Right lobe of liver (tissue), 6 donors: ENCODE measurements around the gene FADS6. TPM values are rescaled to one million over a fixed set of nuclear protein-coding genes. Genes with fewer than 3 reads are reported as not detected.

Source experiments
- ATAC-seq, 4 donors: fragments of 200-7000 bp; cut with Tn5 transposase; one replicate each; pipeline ENCODE4 v1.9.1; 2020; ENCODE audit warnings: mild to moderate bottlenecking in 4 of 4, moderate library complexity in 4 of 4
- DNase-seq, 3 donors: peaks; one replicate each; pipeline ENCODE4 v3.0.0-alpha.2; 2020
- H3K27ac ChIP-seq, 3 donors: fragments of 200-600 bp; one replicate each; pipeline ENCODE4 v1.8.0; 2022
- H3K27me3 ChIP-seq, 2 donors: fragments of 200-600 bp; one replicate each; pipeline ENCODE4 v1.8.0; 2022
- H3K36me3 ChIP-seq, 4 donors: fragments of 200-600 bp; sonication (generic) in 1 of 4; one replicate each; pipeline versions ENCODE4 v1.5.1 to v1.8.0; 2017 to 2022; ENCODE audit warnings: control low read depth in 1 of 4
- H3K4me1 ChIP-seq, 4 donors: fragments of 200-600 bp; sonication (generic) in 1 of 4; one replicate each; pipeline versions ENCODE4 v1.5.1 to v1.8.0; 2017 to 2022; ENCODE audit warnings: control low read depth in 1 of 4
- H3K4me3 ChIP-seq, 3 donors: fragments of 200-600 bp; one replicate each; pipeline ENCODE4 v1.8.0; 2022
- H3K9me3 ChIP-seq, 4 donors: fragments of 200-600 bp; sonication (generic) in 1 of 4; one replicate each; pipeline versions ENCODE4 v1.5.1 to v1.8.0; 2017 to 2022; ENCODE audit warnings: control low read depth in 1 of 4
- POLR2A ChIP-seq: fragments of 450-650 bp; IDR thresholded peaks from one replicate; pipeline ENCODE4 v1.6.1; 2017; ENCODE audit warnings: antibody characterized with exemption, mild to moderate bottlenecking
- WGBS: methylation state at CpG from one replicate; pipeline ENCODE4 v1.1.6; 2018; ENCODE audit warnings: low coverage, low lambda C conversion rate; ENCODE audit not compliant: insufficient coverage; ENCODE audit errors: missing lambda C conversion rate; 5-methylcytosine and 5-hydroxymethylcytosine counted together
- intact Hi-C, 2 donors: fragments of 100-400 bp; cut with DNase I; formaldehyde crosslinking; loops; one replicate each; pipeline versions ENCODE4 v1.11.2 to v1.14.1; 2022
- total RNA-seq, 6 experiments: library from RNA; depleted of rRNA in 2 of 6; stranded (reverse); fragments of >200 nt in 2 of 6; fragmentation: NEBNext Ultra II Directional in 3 of 6; extraction: Animal tissue kit (Norgen Biotek cat#: 25700) in 3 of 6; gene quantifications; one replicate each; pipeline versions ENCODE4 v1.1.0 to v1.2.4, GENCODE V29; 2016 to 2023
- TF ChIP-seq, protein P1 (sequence below), 4 donors: fragments of 200-600 bp in 3 of 4; fragments of 450-650 bp in 1 of 4; IDR thresholded peaks; one replicate each; pipeline versions ENCODE4 v1.5.1 to v1.8.0; 2016 to 2022; ENCODE audit warnings: antibody characterized with exemption in 4 of 4, mild to moderate bottlenecking in 2 of 4
- donor health status: DM: no; HTN: yes; CAD: no.
- donor health status: DM: no; HTN: no; CAD: no.
- donor health status: DM: no; HTN: no; CAD: no.
- donor health status: DM: no; HTN: yes; CAD: no.
- donor health status: DM: no; HTN: yes; CAD: no.

The FADS6 gene
- total RNA-seq, 6 experiments from 2014 or later: 2.1 to 6.1 (median 3.7) TPM

DNA sequence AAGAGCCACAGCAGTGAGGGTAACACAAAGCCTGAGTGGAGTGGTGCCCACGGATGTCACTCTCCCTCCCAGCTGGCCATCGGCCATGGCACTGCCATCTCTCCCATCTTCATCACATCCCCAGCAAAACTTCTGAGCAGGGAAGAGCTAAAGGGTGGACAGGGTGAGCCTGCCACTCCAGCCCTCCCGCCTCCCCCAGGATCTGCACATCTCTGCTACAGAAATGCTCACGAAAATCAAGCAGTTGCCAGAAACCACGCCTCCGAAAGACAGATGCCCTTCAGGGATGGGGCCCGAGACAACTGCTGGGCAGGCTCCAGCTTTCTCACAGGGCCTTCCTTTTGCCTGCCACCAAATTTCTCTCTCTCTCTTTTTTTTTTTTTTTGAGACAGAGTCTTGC is 37.3 kb downstream of the FADS6 start:
- H3K27me3 ChIP-seq: peaks cover 11 to 12% of the 10 kb centered on the region in 2 donors
- 68% methylated on average over 5 of the region's 7 CpGs for WGBS
- no peak for DNase-seq

GRCh38 chr17:74855323-74855722 is 38.1 kb downstream of the FADS6 start:
- DNase-seq: no peak
- H3K27me3 ChIP-seq: peaks cover 4 to 10% of the 10 kb centered on the region in 2 donors
- no peaks in the 10 kb centered on the region for H3K4me1 ChIP-seq
- intact Hi-C loops: no loop called here
- no peaks in the 10 kb centered on the region for H3K9me3 ChIP-seq
- H3K4me3 ChIP-seq: no peak overlapping the region
- TF ChIP-seq, protein P1, sequence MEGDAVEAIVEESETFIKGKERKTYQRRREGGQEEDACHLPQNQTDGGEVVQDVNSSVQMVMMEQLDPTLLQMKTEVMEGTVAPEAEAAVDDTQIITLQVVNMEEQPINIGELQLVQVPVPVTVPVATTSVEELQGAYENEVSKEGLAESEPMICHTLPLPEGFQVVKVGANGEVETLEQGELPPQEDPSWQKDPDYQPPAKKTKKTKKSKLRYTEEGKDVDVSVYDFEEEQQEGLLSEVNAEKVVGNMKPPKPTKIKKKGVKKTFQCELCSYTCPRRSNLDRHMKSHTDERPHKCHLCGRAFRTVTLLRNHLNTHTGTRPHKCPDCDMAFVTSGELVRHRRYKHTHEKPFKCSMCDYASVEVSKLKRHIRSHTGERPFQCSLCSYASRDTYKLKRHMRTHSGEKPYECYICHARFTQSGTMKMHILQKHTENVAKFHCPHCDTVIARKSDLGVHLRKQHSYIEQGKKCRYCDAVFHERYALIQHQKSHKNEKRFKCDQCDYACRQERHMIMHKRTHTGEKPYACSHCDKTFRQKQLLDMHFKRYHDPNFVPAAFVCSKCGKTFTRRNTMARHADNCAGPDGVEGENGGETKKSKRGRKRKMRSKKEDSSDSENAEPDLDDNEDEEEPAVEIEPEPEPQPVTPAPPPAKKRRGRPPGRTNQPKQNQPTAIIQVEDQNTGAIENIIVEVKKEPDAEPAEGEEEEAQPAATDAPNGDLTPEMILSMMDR (IDR thresholded peaks at IDR 0.05): no peak
- no peak for TF ChIP-seq POLR2A
- no peaks in the 10 kb centered on the region for H3K36me3 ChIP-seq
- H3K27ac ChIP-seq: no peak overlapping the region
- WGBS: 86% methylated on average over 1 of the region's 4 CpGs
- ATAC-seq: no peak

More for the DNA sequence above, 37.3 kb downstream of the FADS6 start:
- H3K36me3 ChIP-seq: no peaks in the 10 kb centered on the region
- intact Hi-C loops: no loop called here
- no peak for ATAC-seq
- H3K27ac ChIP-seq: no peak overlapping the region
- no peak overlapping the region for H3K4me3 ChIP-seq
- H3K4me1 ChIP-seq: peaks cover 0 to 5% (median 1%) of the 10 kb centered on the region in 4 donors
- no peaks in the 10 kb centered on the region for H3K9me3 ChIP-seq
- TF ChIP-seq, protein P1 (IDR thresholded peaks at IDR 0.05): no peak
- no peak for TF ChIP-seq POLR2A

DNA sequence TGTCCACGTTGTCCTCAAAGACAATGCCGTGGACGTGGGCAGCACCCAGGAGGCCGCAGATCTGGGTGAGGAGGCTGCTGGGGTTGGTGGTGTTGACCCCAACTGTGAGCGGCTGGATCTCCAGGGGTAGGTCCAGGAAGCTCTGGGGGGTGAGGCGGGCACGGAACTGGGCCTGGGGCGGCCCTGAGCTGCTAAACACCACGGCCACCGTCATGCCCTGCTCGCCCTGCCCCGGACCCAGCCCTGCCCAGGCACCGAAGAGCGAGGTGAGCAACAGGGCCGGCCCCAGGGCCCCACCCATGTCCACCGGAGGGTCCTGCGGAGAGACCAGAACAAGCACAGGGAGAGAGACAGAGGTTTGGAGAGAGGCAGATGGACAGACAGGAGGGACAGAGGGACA is 38.6 kb downstream of the FADS6 start:
- 69% methylated on average over 6 of the region's 17 CpGs for WGBS
- peaks cover 0 to 7% of the 10 kb centered on the region in 2 donors for H3K27me3 ChIP-seq
- intact Hi-C loops: no loop called here
- TF ChIP-seq POLR2A: no peak
- TF ChIP-seq, protein P1 (IDR thresholded peaks at IDR 0.05): no peak
- H3K4me3 ChIP-seq: no peak overlapping the region
- H3K36me3 ChIP-seq: no peaks in the 10 kb centered on the region
- DNase-seq: no peak
- H3K9me3 ChIP-seq: no peaks in the 10 kb centered on the region
- H3K27ac ChIP-seq: no peak overlapping the region
- H3K4me1 ChIP-seq: no peaks in the 10 kb centered on the region
- no peak for ATAC-seq

DNA sequence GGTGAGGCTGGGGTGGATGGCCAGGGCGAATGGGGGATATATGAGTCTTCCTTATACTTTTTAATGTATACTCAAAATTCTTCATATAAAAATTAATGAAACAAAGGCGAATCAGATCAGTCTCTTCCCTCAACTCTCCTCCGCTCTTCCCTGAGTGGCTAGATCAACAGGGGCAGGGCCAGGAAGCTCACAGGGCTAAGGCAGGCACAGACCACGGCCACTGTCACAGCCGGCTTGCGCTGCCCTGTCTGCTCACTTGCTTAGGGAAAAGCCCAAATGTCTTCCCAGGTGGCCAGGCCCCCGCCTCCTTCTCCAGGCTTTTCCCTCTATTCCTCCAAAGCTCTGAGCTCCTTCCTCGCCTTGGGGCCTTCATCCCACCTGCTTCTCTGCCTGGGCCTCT is 39.8 kb downstream of the FADS6 start:
- Histone ChIP-seq H3K4me3 (no peak overlapping the region), H3K36me3 (no peaks in the 10 kb centered on the region), H3K4me1 (no peaks in the 10 kb centered on the region), H3K9me3 (no peaks in the 10 kb centered on the region), H3K27ac (no peak overlapping the region), H3K27me3 (peaks cover 0 to 7% of the 10 kb centered on the region in 2 donors)
- DNase-seq (no peak), ATAC-seq (no peak)
- WGBS: 65% methylated on average over 5 of the region's 8 CpGs
- intact Hi-C loops: no loop called here
- TF ChIP-seq, protein P1 (IDR thresholded peaks at IDR 0.05): no peak
- no peak for TF ChIP-seq POLR2A

DNA sequence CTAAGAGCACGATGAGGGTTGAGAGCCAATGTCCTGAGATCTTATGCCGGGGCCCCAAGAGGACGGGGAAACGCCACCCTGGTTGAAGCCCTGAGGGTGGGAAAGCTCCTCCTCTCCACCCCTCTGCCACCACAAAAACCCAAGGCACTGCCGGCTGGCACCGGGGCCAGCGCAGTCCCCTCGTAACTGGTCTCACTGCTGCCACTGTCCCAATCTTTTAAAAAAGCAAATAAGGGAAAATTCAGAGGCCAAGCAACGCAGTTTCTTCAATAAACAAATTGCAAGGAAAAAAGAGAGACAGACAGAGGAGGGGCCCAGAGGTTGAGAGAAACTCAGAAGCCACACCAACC is 40.4 kb downstream of the FADS6 start:
- intact Hi-C loops: no loop called here
- no peaks in the 10 kb centered on the region for H3K4me1 ChIP-seq
- DNase-seq (no peak), ATAC-seq (no peak)
- H3K4me3 ChIP-seq: no peak overlapping the region
- no peak overlapping the region for H3K27ac ChIP-seq
- peaks cover 0 to 7% of the 10 kb centered on the region in 2 donors for H3K27me3 ChIP-seq
- no peaks in the 10 kb centered on the region for H3K36me3 ChIP-seq
- TF ChIP-seq, protein P1 (IDR thresholded peaks at IDR 0.05): no peak
- no peak for TF ChIP-seq POLR2A
- WGBS: 16% methylated on average over 5 of the region's 9 CpGs
- no peaks in the 10 kb centered on the region for H3K9me3 ChIP-seq
